Glutamatergic neuron (in vitro differentiated cells): ENCODE measurements around the gene SHD. TPM values are rescaled to one million over a fixed set of nuclear protein-coding genes. Genes with fewer than 3 reads are reported as not detected.
"Not testable (repeated sequence)": the region's sequence is repeated elsewhere in the genome, so short reads cannot be mapped to it uniquely, and the experiment has no call there.

Source experiments
- DNase-seq: peaks from one replicate; pipeline ENCODE4 v3.0.0; 2022
- H3K27ac Mint-ChIP-seq: one replicate; pipeline ENCODE4 v1.8.0; 2020; ENCODE audit warnings: mild to moderate bottlenecking, mixed read lengths, inconsistent platforms; ENCODE audit not compliant: unreplicated experiment
- H3K27me3 Mint-ChIP-seq: one replicate; pipeline ENCODE4 v1.8.0; 2020; ENCODE audit warnings: mild to moderate bottlenecking, moderate library complexity, mixed read lengths, inconsistent platforms; ENCODE audit not compliant: unreplicated experiment
- H3K36me3 Mint-ChIP-seq: one replicate; pipeline ENCODE4 v1.8.0; 2020; ENCODE audit warnings: mild to moderate bottlenecking, mixed read lengths, inconsistent platforms; ENCODE audit not compliant: unreplicated experiment
- H3K4me1 Mint-ChIP-seq: one replicate; pipeline ENCODE4 v1.8.0; 2020; ENCODE audit warnings: mild to moderate bottlenecking, low read depth, mixed read lengths, inconsistent platforms; ENCODE audit not compliant: unreplicated experiment
- H3K4me3 Mint-ChIP-seq: one replicate; pipeline ENCODE4 v1.8.0; 2020; ENCODE audit warnings: mild to moderate bottlenecking, mixed read lengths, inconsistent platforms; ENCODE audit not compliant: unreplicated experiment
- H3K9me3 Mint-ChIP-seq: one replicate; pipeline ENCODE4 v1.8.0; 2020; ENCODE audit warnings: mild to moderate bottlenecking, moderate library complexity, mixed read lengths, inconsistent platforms; ENCODE audit not compliant: unreplicated experiment
- total RNA-seq: library from RNA; stranded (reverse); fragmentation: NEBNext Ultra II Directional; extraction: Animal tissue kit (Norgen Biotek cat#: 25700); gene quantifications from one replicate; pipeline ENCODE4 v1.2.1, GENCODE V29; 2021; ENCODE audit not compliant: unreplicated experiment
- TF ChIP-seq, protein P1 (sequence below): fragments of 200-600 bp; sonication (generic); IDR thresholded peaks from one replicate; pipeline ENCODE4 v1.5.0; 2021; ENCODE audit not compliant: partially characterized antibody, unreplicated experiment

Gene SHD
- total RNA-seq, 1 donor from 2014 or later = 254 TPM

DNA sequence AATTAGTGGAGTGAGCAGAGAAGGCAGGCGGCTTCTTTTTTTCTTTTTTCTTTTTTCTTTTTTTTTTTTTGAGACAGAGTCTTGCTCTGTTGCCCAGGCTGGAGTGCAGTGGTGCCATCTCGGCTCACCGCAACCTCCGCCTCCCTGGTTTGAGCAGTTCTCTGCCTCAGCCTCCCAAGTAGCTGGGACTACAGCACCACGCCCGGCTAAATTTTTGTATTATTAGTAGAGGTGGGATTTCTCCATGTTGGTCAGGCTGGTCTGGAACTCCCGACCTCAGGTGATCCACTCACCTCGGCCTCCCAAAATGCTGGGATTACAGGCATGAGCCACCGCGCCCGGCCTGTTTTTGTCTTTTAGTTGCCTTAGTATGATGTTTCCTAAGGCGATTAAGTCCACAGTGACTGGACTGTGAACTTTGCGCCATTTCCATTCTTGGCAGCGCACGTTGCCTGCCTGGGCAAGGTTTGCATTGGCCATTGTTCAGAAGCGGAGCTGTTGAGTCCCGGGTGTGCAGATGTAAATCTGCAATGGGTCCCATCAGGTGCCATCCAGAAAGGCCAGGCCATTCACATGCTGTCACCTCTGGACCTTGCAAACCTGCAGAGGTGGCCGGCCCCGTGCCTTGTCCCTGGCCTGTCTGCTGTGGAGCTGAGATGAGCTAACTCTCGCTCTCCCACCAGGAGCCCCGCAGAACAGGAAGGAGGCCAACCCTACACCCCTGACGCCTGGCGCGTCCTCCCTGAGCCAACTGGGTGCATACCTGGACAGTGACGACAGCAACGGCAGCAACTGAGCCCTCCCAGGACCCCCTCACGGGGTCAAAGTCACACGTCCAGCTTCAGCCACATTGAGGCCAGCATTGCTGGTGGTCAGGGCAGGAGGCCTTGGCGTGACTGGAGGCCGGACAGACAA, 10.9 kb upstream of the SHD start:
- Mint-ChIP-seq H3K27me3 (peaks cover 4% of the 10 kb centered on the region), H3K9me3 (peaks cover 3% of the 10 kb centered on the region), H3K27ac (peak overlapping the region; percentile 48), H3K36me3 (no peaks in the 10 kb centered on the region), H3K4me3 (no peak overlapping the region), H3K4me1 (no peaks in the 10 kb centered on the region)
- TF ChIP-seq, protein P1, sequence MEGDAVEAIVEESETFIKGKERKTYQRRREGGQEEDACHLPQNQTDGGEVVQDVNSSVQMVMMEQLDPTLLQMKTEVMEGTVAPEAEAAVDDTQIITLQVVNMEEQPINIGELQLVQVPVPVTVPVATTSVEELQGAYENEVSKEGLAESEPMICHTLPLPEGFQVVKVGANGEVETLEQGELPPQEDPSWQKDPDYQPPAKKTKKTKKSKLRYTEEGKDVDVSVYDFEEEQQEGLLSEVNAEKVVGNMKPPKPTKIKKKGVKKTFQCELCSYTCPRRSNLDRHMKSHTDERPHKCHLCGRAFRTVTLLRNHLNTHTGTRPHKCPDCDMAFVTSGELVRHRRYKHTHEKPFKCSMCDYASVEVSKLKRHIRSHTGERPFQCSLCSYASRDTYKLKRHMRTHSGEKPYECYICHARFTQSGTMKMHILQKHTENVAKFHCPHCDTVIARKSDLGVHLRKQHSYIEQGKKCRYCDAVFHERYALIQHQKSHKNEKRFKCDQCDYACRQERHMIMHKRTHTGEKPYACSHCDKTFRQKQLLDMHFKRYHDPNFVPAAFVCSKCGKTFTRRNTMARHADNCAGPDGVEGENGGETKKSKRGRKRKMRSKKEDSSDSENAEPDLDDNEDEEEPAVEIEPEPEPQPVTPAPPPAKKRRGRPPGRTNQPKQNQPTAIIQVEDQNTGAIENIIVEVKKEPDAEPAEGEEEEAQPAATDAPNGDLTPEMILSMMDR = peak; percentile 33
- no peak for DNase-seq

DNA sequence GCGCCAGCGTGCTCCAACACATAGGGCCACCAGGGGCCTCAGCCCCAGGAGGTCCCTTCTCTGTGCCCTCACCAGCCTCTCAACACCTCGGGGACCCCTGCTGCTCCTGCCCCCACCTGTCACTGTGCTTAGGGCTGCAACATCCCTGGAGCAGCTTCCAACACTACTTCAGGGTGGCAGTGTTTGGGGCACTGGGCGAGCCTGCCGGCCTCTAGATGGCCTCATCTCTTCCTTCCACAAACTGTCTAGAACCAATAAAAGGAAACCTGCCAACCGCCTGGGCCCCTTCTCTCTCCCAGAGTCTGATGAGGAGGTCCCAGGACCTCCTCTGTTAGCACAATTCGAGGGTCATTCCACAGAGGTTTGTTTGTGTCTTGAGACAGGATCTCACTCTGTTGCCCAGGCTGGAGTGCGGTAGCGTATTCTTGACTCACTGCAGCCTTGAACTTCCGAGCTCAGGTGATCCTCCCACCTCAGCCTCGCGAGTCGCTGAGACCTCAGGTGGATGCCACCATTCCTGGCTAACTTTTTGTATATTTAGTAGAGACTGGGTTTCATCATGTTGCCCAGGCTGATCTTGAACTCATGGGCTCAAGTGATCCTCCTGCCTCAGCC, 10.1 kb upstream of the SHD start:
- no peak for DNase-seq
- Mint-ChIP-seq H3K9me3 (peaks cover 3% of the 10 kb centered on the region), H3K27me3 (peaks cover 4% of the 10 kb centered on the region), H3K36me3 (no peaks in the 10 kb centered on the region), H3K27ac (no peak overlapping the region), H3K4me1 (no peaks in the 10 kb centered on the region), H3K4me3 (no peak overlapping the region)
- TF ChIP-seq, protein P1 = no peak

DNA sequence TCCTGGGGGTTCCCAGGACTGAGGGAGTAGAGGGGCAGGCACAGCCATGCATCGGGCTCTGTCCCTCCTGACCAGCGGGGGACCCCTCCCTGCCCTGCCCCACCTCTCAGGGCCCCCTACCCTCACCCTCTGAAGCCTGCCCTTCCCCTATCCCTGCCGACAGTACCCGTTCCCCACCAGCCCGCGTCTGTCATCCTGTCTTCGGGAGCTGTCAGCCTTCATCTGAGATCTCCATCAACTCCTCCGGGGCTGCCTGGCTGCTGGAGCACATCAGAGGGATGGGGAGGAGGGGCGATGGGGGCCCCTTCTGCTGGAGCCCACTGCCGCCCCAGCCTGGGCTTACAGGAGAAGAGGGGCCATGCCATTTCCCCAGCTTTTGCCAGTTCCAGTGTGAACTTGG, 6.2 kb upstream of the SHD start:
- TF ChIP-seq, protein P1 = no peak
- H3K4me3 Mint-ChIP-seq = no peak overlapping the region
- no peaks in the 10 kb centered on the region for H3K9me3 Mint-ChIP-seq
- H3K27me3 Mint-ChIP-seq = peaks cover 6% of the 10 kb centered on the region
- peak; percentile 51 for DNase-seq
- H3K27ac Mint-ChIP-seq = no peak overlapping the region
- peaks cover 3% of the 10 kb centered on the region for H3K4me1 Mint-ChIP-seq
- no peaks in the 10 kb centered on the region for H3K36me3 Mint-ChIP-seq

DNA sequence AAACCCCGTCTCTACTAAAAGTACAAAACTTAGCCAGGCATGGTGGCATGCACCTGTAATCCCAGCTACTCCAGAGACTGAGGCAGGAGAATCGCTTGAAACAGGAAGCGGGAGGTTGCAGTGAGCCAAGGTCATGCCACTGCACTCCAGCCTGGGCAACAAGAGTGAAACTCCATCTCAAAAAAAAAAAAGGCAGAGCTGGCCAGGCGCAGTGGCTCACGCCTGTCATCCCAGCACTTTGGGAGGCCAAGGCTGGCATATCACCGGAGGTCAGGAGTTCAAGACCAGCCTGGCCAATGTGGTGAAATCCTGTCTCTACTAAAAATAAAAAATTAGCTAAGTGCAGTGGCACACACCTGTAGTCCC, 4.8 kb upstream of the SHD start:
- H3K4me3 Mint-ChIP-seq, H3K27me3 Mint-ChIP-seq, H3K36me3 Mint-ChIP-seq, DNase-seq, H3K9me3 Mint-ChIP-seq, H3K27ac Mint-ChIP-seq, H3K4me1 Mint-ChIP-seq: not testable (repeated sequence)

DNA sequence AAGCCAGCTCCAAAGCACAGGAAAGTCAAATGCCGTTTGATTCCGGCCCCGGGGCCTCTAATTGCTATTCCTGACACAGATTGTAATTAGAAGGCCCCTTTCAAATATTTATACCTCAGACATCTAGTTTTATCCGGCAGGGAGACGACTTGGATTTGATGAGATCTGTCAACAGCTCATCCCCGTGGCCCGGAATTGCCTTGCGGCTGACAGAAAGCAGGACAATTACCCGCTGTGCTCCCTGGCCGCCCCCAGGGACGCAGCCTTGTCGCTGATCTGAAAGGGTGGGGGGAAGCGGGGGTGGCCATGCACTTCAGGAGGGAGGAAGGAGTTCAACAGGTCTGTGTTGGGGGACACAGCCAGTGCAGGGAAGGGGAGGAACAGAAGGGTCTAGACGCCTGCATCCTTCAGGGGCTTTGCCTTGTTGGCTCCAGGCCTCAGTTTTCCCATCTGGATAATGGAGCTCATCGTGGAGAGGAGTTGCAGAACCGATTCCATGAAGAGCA, 1.8 kb upstream of the SHD start:
- TF ChIP-seq, protein P1 = no peak
- Mint-ChIP-seq H3K9me3 (peaks cover 7% of the 10 kb centered on the region), H3K27ac (peak overlapping the region; percentile 91), H3K4me3 (peak overlapping the region; percentile 78), H3K27me3 (peaks cover 12% of the 10 kb centered on the region), H3K36me3 (no peaks in the 10 kb centered on the region), H3K4me1 (peaks cover 3% of the 10 kb centered on the region)
- peak; percentile 43 for DNase-seq
